ENCODE measurements around the gene INIP.

INIP gene

DNA sequence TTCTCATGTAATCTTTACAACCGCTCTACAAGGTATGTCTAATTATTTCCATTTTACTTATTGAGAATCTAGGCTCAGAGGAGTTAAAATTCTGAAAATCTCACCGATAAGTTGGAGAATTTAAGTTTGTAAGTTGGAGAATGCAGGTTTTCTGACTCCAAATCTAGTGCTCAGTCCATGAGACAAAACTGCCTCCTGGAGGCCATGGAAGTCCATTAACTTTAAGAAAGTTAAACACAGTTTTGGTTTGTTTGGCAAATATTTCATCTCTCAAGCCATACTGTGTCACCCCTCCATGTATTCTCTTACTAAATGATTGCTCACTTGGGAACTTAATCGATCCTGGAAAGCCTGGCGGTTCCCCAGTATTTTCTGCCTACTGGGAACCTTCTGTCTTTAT, 52.6 kb downstream of the INIP start:
- no peak for DNase-seq

DNA sequence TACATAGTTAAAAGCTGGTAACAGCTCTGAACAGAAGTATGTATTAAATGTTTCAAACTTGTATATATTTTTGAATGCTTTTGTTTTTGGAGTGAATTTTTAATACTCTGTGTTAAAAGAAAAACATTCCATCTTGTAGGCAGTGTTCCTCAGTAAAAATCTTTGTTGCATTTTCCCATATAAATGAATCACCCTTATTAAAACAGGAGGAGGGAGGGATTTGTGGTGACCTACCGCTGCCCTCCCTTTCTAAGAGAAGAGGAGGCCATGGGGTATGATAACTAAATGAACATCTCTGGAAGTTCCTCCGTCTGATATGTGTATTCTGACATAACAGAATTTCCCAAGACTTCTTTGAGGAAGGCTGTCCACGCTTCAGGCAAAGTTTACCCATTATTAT, 53.4 kb downstream of the INIP start:
- DNase-seq, result no peak

GRCh38 chr9:112663681-112664080, 54.2 kb downstream of the INIP start:
- DNase-seq, result no peak

DNA sequence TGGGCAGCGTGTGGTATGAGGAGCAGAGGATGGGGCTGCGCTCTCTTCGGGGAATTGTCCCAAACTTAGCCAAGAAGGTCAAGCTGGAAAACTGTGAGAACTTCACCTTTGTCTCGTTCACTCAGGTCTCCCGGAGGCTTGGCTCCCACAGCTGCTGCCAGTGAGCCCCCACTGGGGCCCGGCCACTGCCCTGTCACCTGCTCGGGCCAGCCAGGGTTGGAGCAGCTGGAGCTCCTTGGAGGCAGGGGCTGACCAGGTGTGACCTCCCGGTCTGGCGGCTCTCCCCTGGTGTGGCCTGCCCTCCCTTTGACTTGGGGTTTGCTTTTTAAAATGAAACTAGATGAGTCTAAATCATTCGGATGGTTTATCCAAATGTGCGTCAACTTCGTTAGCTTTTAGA, 58.0 kb downstream of the INIP start:
- no peak for DNase-seq

DNA sequence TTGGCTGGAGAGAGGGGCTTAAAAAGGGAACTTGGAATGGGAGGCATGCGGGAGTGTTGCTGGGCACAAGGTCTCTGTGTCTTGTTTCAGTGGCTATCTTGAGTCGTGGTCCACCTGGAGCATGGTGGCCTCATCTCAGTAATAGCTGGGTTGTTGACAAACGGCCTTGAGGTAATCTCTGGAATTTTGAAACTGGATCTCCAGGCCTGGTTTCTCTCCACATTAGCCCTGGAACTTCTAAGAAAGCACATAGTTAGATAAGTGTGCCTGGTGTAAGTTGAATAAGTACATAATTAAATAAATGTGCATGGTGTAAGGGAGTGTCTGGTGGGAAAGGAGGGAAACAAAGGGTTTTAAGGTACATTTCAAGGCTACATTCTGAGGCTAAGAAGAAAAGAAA, 62.2 kb downstream of the INIP start:
- no peak for DNase-seq

DNA sequence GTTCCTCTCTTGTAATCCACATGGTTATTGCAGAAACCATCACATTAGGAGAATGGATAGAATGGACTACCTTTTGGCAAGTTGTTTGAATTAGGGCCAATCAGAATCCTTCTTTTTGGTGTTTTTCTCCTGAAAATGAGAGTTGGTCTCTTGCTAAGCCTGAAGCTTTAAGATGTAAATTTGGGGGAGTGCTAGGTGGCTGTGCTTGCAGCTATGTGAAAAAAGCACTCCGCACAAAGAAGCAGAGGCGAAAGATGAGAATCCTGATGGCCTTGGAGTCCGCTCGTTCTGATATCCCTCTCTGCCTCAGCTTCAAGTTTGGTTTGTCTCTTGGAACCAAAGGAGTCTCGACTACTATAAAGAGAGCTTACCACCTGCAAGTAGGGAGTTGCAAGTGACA, 63.6 kb downstream of the INIP start:
- no peak for DNase-seq

GRCh38 chr9:112648624-112649023, 69.3 kb downstream of the INIP start:
- DNase-seq, result no peak

- DNase-seq, result no peak
Observed at GRCh38 chr9:112647596-112647995, 70.3 kb downstream of the INIP start.

DNA sequence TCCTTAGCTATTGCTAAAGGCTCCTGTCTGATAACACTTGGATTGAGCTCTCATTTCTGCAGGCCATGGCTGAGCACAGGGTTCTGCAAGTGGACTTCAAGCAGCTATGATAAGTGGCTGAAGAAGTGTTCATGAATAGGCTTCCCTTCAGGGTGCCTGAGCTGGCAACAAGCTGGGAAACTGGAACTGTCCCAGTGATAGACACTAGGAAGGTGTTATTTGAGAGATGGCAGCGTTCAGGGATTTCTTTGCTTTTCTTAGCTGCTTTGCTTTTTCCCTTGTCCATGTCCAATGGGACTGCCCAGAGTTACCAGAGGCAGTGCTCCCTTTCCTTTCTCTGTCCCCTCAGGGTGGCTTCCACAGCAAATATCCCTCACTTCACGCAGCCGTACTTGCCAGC, 75.8 kb downstream of the INIP start:
- no peak for DNase-seq

DNA sequence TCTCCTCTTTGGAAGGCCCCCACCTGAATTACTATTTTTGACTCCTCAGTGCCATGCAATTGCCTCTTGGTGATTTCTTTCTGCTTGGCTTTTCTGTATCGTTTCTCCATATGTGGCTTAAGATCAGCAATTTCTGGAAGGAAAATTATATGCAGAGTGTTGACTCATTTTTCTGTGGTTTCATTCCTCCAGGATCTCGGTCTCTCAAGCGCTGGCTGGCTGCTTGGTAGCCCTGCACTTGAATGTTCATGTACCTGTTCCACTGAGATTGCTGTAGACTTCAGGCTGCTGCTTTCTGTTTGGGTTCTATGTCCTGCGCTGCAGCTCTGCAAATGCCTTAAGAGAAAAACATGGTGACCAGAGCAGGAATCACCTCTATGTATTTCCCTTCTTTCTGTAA, 77.6 kb downstream of the INIP start:
- no peak for DNase-seq

Data from NCI-H345 (cell line).